WI38 (cell line): ENCODE measurements around the gene NFATC4.

Source experiments
- H3K4me3 ChIP-seq: 2 replicates; pipeline ENCODE4 v1.5.1; 2011; ENCODE audit warnings: low read depth, mild to moderate bottlenecking, control low read depth, low read length
- CTCF ChIP-seq: IDR thresholded peaks from 2 replicates; pipeline ENCODE4 v1.5.1; 2012; ENCODE audit warnings: low read depth, mild to moderate bottlenecking, control low read depth, low read length

NFATC4 gene

DNA sequence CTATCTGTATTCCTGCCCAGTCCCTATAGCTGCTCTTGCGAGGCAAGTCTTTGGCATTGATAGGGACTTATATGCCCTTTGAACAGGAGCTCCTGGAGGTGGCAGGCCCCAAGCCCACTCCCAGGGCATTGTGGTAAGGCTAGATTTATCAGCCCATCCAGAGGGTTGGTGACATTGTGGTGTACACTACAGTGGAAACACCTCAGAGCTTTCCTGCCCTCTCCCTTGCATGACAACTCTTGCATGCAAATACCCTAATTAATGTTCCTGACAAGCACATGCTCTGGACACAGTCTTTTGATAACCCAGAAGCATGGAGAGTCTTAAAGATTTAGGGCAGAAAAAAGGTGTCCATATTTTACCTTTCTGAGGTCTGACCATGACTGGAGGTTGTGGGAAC lies 27.4 kb upstream of the NFATC4 start:
- H3K4me3 ChIP-seq = no peak overlapping the region
- no peak for TF ChIP-seq CTCF

DNA sequence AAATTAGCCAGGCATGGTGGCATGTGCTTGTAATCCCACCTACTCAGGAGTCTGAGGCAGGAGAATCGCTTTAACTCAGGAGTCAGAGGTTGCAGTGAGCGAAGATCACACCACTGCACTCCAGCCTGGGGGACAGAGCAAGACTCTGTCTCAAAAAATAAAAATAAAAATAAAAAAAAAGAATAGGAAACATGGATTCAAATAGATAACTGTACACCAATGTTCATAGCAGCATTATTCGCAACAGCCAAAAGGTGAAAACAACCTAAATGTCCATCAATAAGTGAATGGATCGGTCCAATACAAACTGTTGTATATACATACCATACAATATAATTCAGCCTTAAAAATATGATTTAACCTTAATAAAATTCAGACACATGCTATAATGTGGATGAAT lies 25.1 kb upstream of the NFATC4 start:
- no peak overlapping the region for H3K4me3 ChIP-seq
- TF ChIP-seq CTCF = no peak

DNA sequence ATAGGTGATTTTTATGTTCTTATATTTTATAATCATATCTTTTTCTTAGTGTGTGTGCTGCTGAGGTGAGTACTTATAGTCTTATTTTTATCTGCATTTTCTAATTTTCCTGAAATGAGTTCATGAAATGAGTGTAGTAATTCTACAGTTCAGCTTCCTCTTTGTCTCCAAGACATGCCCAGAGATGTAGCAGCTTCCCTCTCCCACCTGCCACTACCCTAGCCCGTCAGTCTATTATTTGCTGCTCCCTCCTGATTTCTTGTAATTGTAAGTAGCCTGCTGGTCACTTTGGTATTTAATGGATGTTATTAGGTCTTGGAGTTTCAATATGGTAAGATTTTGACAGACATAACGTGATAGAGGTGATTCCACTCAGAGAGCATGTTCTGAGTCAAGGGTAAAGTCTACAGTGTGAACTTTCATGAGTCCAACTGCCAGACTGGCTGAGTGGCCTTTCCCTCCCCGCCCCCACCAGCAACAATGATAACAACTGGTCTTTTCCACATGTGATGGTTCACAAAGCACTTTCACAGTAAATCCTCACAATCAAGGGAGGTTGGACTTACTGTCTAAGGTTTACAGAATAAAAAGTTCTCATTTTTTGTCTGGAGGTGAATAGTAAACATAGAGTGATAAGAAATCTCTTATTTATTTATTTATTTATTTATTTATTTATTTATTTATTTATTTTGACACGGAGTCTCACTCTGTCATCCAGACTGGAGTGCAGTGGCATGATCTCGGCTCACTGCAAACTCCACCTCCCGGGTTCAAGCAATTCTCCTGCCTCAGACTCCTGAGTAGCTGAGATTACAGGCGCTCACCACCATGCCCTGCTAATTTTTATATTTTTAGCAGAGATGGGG lies 24.0 kb upstream of the NFATC4 start:
- no peak for TF ChIP-seq CTCF
- H3K4me3 ChIP-seq = no peak overlapping the region

- no peak overlapping the region for H3K4me3 ChIP-seq
- no peak for TF ChIP-seq CTCF
Observed at GRCh38 chr14:24347134-24347533, 20.9 kb upstream of the NFATC4 start.

GRCh38 chr14:24348186-24348585 lies 19.8 kb upstream of the NFATC4 start:
- no peak overlapping the region for H3K4me3 ChIP-seq

GRCh38 chr14:24349742-24350141 lies 18.2 kb upstream of the NFATC4 start:
- no peak for TF ChIP-seq CTCF
- H3K4me3 ChIP-seq = no peak overlapping the region

More at GRCh38 chr14:24348186-24348585, 19.8 kb upstream of the NFATC4 start:
- no peak for TF ChIP-seq CTCF

DNA sequence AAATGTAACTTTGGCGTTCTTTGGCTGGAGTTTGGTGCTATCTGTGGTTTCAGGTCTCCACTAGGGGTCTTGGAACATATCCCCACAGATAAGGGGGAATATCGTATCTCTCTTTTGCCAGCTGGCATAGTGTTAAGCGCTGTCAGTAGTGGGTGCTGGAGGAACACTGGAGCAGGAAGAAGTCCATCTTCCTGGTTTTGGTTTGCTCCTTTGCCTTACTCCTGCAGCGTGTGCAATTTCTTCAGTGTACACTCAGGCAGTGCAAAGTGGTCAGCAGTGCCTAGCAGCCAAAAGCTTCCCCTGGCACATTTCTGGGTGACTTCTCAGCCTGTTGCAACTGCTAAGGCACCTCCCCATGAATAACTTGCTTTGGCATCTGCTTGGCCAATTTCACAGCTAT lies 16.5 kb upstream of the NFATC4 start:
- TF ChIP-seq CTCF = no peak
- H3K4me3 ChIP-seq = no peak overlapping the region
